Panc1 (cell line): ENCODE results near the gene UBAP2. TPM values are rescaled to one million over a fixed set of nuclear protein-coding genes. Genes with fewer than 3 reads are reported as not detected.
A peak's percentile ranks its signal among the peaks of the same experiment; 100 is the strongest.

Experiments used
- ATAC-seq: fragments of 200-7000 bp; cut with Tn5 transposase; 2 replicates; pipeline ENCODE4 v1.9.1; 2020; ENCODE audit warnings: mild to moderate bottlenecking, moderate library complexity
- BruUV-seq: library from RNA; stranded (reverse); fragments of 400-500 nt; replicated peaks from 2 replicates; lab custom pipeline; 2021; lab: Mats Ljungman, UMichigan
- CTCF ChIA-PET: fragments of 300-600 bp; sonication (Branson Sonifier 250); formaldehyde crosslinking; loops from one replicate; lab custom pipeline; 2022; ENCODE audit warnings: antibody characterized with exemption; lab: Charles Lee
- POLR2A ChIA-PET: fragments of 300-600 bp; sonication (Branson Sonifier 250); formaldehyde crosslinking; loops from one replicate; lab custom pipeline; 2022; ENCODE audit warnings: antibody characterized with exemption; lab: Charles Lee
- DNase-seq: peaks from one replicate; pipeline ENCODE4 v3.0.0-alpha.2; 2010; ENCODE audit warnings: low read depth, low spot score
- H3K27ac ChIP-seq: 2 replicates; pipeline ENCODE4 v1.5.1; 2011; ENCODE audit warnings: mild to moderate bottlenecking, low read length, inconsistent platforms
- H3K27me3 ChIP-seq: fragments of 200-500 bp; sonication (Bioruptor generic); 2 replicates; pipeline ENCODE4 v1.6.0; 2014; ENCODE audit warnings: low read length, inconsistent platforms; ENCODE audit not compliant: control insufficient read depth, insufficient read depth
- H3K36me3 ChIP-seq: fragments of 200-500 bp; sonication (Bioruptor generic); 2 replicates; pipeline ENCODE4 v1.5.1; 2014; ENCODE audit warnings: inconsistent platforms, mild to moderate bottlenecking, low read length, moderate library complexity; ENCODE audit not compliant: control insufficient read depth, insufficient read depth
- H3K4me1 ChIP-seq: 2 replicates; pipeline ENCODE4 v1.5.1; 2011; ENCODE audit warnings: inconsistent platforms, mild to moderate bottlenecking, low read length, moderate library complexity; ENCODE audit not compliant: control insufficient read depth, insufficient read depth
- H3K4me3 ChIP-seq, 2 experiments: 2 replicates each; pipeline ENCODE4 v1.5.1; 2011 to 2012; ENCODE audit warnings: low read depth in 2 of 2, low read length in 2 of 2, mild to moderate bottlenecking in 2 of 2, inconsistent platforms in 1 of 2, moderate library complexity in 1 of 2
- H3K9me3 ChIP-seq: fragments of 200-500 bp; sonication (Bioruptor generic); 2 replicates; pipeline ENCODE4 v1.5.1; 2014; ENCODE audit warnings: low read depth, mild to moderate bottlenecking, inconsistent platforms, low read length, moderate library complexity; ENCODE audit not compliant: control insufficient read depth, insufficient read depth
- POLR2AphosphoS5 ChIP-seq: IDR thresholded peaks from 2 replicates; pipeline ENCODE4 v1.6.1; 2012; ENCODE audit warnings: mild to moderate bottlenecking, low read depth, low read length, moderate library complexity
- SIN3A ChIP-seq: IDR thresholded peaks from 2 replicates; pipeline ENCODE4 v1.6.1; 2012; ENCODE audit warnings: low read depth, mild to moderate bottlenecking, low read length, moderate library complexity, borderline replicate concordance; ENCODE audit not compliant: insufficient read depth
- TCF7L2 ChIP-seq: IDR thresholded peaks from 2 replicates; pipeline ENCODE4 v1.6.1; 2011; ENCODE audit warnings: mild to moderate bottlenecking, low read depth, low read length, inconsistent platforms
- in situ Hi-C: cut with HindIII; loops from 2 replicates; pipeline ENCODE4 v1.10.0; 2016; ENCODE audit warnings: low sequenced_read_pairs, low pct_unique_long_range_greater_than_20kb
- intact Hi-C: fragments of 100-400 bp; cut with micrococcal nuclease; formaldehyde crosslinking; loops from one replicate; pipeline ENCODE4 v1.10.0; 2022; ENCODE audit not compliant: unreplicated experiment
- total RNA-seq: library from RNA; stranded (reverse); gene quantifications from one replicate; pipeline ENCODE4 v1.2.1, GENCODE V29; 2021; ENCODE audit not compliant: unreplicated experiment
- TF ChIP-seq, protein P1 (sequence below): fragments of 450-650 bp; IDR thresholded peaks from 2 replicates; pipeline ENCODE4 v1.5.1; 2017; ENCODE audit warnings: mild to moderate bottlenecking
- TF ChIP-seq, protein P2 (sequence below), 2 experiments: IDR thresholded peaks; 2 replicates each; pipeline ENCODE4 v1.6.1; 2011 to 2012; ENCODE audit warnings: low read depth in 2 of 2, control low read depth in 1 of 2, low read length in 1 of 2, mild to moderate bottlenecking in 1 of 2, moderate library complexity in 1 of 2; ENCODE audit not compliant: insufficient read depth in 1 of 2

Gene UBAP2
- total RNA-seq, 1 experiment from 2014 or later: 94.6 TPM

DNA sequence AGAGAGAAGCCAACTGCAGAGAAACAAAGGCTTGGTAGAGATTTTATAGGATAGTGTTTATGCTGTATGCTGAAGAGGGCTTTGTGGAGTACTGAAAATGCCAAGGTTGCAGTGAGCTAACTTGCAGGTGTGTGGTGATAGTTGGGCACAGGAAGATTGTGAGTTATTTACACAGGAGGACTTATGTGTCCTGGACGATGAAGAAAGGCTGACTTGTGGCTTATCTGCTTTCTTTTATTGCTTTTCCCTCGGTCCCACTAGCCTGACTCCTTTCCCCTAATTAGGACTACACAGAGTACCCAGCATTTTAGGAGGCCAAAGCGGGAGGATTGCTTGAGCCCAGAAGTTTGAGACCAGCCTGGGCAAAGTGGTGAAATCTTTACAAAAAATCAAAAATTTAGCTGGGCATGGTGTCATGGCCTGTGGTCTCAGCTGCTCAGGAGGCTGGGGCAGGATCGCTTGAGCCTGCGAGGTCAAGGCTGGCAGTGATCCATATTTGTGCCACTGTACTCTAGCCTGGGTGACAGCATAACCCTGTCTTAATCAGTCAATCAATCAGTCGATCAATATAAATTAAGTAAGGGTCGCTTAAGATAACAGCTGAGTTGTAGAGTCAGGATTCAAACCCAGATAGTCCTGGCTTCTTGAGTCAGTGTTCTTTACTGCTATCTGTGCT, 169.9 kb downstream of the UBAP2 start:
- intact Hi-C loops (no loop called here), in situ Hi-C loops (no loop called here)
- Histone ChIP-seq H3K27me3 (no peaks in the 10 kb centered on the region), H3K4me1 (peaks cover 29% of the 10 kb centered on the region; the same call in 1 of the 2 replicates), H3K4me3 (no peak overlapping the region), H3K36me3 (no peaks in the 10 kb centered on the region), H3K27ac (no peak overlapping the region), H3K9me3 (no peaks in the 10 kb centered on the region)
- POLR2A ChIA-PET: interaction anchor here (0.6 kb wide), 1 partner anchor 24 kb away, joined by 5 read pairs; no protein-coding TSS in a partner anchor
- DNase-seq (no peak), ATAC-seq (peak; percentile 41; the same call in 1 of the 2 replicates)
- BruUV-seq: no TSS peak
- CTCF ChIA-PET: no interaction called here
- TF ChIP-seq, protein P1, sequence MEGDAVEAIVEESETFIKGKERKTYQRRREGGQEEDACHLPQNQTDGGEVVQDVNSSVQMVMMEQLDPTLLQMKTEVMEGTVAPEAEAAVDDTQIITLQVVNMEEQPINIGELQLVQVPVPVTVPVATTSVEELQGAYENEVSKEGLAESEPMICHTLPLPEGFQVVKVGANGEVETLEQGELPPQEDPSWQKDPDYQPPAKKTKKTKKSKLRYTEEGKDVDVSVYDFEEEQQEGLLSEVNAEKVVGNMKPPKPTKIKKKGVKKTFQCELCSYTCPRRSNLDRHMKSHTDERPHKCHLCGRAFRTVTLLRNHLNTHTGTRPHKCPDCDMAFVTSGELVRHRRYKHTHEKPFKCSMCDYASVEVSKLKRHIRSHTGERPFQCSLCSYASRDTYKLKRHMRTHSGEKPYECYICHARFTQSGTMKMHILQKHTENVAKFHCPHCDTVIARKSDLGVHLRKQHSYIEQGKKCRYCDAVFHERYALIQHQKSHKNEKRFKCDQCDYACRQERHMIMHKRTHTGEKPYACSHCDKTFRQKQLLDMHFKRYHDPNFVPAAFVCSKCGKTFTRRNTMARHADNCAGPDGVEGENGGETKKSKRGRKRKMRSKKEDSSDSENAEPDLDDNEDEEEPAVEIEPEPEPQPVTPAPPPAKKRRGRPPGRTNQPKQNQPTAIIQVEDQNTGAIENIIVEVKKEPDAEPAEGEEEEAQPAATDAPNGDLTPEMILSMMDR: no peak
- TF ChIP-seq TCF7L2 (no peak), POLR2AphosphoS5 (no peak), SIN3A (no peak)
- TF ChIP-seq, protein P2, sequence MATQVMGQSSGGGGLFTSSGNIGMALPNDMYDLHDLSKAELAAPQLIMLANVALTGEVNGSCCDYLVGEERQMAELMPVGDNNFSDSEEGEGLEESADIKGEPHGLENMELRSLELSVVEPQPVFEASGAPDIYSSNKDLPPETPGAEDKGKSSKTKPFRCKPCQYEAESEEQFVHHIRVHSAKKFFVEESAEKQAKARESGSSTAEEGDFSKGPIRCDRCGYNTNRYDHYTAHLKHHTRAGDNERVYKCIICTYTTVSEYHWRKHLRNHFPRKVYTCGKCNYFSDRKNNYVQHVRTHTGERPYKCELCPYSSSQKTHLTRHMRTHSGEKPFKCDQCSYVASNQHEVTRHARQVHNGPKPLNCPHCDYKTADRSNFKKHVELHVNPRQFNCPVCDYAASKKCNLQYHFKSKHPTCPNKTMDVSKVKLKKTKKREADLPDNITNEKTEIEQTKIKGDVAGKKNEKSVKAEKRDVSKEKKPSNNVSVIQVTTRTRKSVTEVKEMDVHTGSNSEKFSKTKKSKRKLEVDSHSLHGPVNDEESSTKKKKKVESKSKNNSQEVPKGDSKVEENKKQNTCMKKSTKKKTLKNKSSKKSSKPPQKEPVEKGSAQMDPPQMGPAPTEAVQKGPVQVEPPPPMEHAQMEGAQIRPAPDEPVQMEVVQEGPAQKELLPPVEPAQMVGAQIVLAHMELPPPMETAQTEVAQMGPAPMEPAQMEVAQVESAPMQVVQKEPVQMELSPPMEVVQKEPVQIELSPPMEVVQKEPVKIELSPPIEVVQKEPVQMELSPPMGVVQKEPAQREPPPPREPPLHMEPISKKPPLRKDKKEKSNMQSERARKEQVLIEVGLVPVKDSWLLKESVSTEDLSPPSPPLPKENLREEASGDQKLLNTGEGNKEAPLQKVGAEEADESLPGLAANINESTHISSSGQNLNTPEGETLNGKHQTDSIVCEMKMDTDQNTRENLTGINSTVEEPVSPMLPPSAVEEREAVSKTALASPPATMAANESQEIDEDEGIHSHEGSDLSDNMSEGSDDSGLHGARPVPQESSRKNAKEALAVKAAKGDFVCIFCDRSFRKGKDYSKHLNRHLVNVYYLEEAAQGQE (IDR thresholded peaks at IDR 0.05; ENCODE audit: insufficient read depth in 1 of 2, low read depth in 2 of 2, low read length in 1 of 2): no peak

DNA sequence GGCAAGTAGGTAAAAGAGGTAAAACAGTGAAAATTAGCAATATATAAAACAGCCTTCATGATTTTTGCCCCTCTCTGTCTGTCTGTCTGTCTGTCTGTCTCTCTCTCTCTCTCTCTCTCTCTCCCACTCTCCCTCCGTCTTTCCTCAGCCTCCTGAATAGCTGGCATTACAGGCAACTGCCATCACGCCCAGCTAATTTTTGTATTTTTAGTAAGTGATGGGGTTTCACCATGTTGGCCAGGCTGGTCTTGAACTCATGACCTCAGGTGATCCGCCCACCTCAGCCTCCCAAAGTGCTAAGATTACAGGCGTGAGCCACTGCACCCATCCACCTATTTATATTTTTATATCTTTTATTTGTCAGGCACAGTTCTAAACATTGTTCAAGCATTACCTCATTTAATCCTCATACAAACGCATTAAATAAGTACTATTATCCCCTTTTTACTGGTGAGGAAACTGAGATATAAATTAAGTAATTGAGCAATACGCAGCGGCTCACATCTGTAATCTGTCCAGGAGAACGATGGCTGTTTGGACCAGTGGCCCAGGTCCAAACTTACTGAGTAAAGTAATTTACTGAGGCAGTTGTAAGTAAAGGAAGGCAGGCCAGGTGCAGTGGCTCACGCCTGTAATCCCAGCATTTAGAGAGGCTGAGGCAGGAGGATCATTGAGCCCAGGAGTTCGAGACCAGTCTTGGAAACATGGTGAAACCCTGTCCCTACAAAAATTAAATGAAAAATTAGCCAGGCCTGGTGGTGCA, 170.8 kb downstream of the UBAP2 start:
- ChIA-PET POLR2A (interaction anchor here (0.7 kb wide), 1 partner anchor 10 kb away, joined by 15 read pairs; no protein-coding TSS in a partner anchor), CTCF (no interaction called here)
- Histone ChIP-seq H3K36me3 (no peaks in the 10 kb centered on the region), H3K4me1 (peaks cover 29% of the 10 kb centered on the region; the same call in 1 of the 2 replicates), H3K27ac (no peak overlapping the region), H3K27me3 (no peaks in the 10 kb centered on the region), H3K9me3 (no peaks in the 10 kb centered on the region), H3K4me3 (no peak overlapping the region)
- no TSS peak for BruUV-seq
- intact Hi-C loops (no loop called here), in situ Hi-C loops (no loop called here)
- DNase-seq (no peak), ATAC-seq (no peak)
- TF ChIP-seq SIN3A (no peak), POLR2AphosphoS5 (no peak), TCF7L2 (no peak)
- TF ChIP-seq, protein P2 (IDR thresholded peaks at IDR 0.05; ENCODE audit: insufficient read depth in 1 of 2, low read depth in 2 of 2, low read length in 1 of 2): no peak
- TF ChIP-seq, protein P1: no peak
